HG03571 (cell line): ENCODE measurements around the gene HIP1R.

Experiments
- ATAC-seq: cut with Tn5 transposase; IDR thresholded peaks from one replicate; pipeline ENCODE4 v1.9.1; 2021; ENCODE audit not compliant: unreplicated experiment

The HIP1R gene

GRCh38 chr12:122860040-122860853, 25.0 kb downstream of the HIP1R start:
- no peak for ATAC-seq

GRCh38 chr12:122860854-122861586, 25.8 kb downstream of the HIP1R start:
- no peak for ATAC-seq

- no peak for ATAC-seq
Measured at GRCh38 chr12:122861587-122861970, 26.3 kb downstream of the HIP1R start.

GRCh38 chr12:122862110-122862634, 26.9 kb downstream of the HIP1R start:
- no peak for ATAC-seq

GRCh38 chr12:122862872-122863701, 27.8 kb downstream of the HIP1R start:
- no peak for ATAC-seq

GRCh38 chr12:122864894-122865253, 29.6 kb downstream of the HIP1R start:
- ATAC-seq: no peak

- no peak for ATAC-seq
Measured at GRCh38 chr12:122865268-122866231, 30.3 kb downstream of the HIP1R start.

- no peak for ATAC-seq
Measured at GRCh38 chr12:122866379-122866778, 31.1 kb downstream of the HIP1R start.

GRCh38 chr12:122866950-122867607, 31.8 kb downstream of the HIP1R start:
- no peak for ATAC-seq

GRCh38 chr12:122867691-122868461, 32.6 kb downstream of the HIP1R start:
- ATAC-seq: no peak

GRCh38 chr12:122868471-122869177, 33.4 kb downstream of the HIP1R start:
- ATAC-seq: no peak

GRCh38 chr12:122869207-122869973, 34.1 kb downstream of the HIP1R start:
- ATAC-seq: no peak

GRCh38 chr12:122870163-122870842, 35.0 kb downstream of the HIP1R start:
- ATAC-seq: no peak

- ATAC-seq: no peak
Measured at GRCh38 chr12:122870867-122871664, 35.8 kb downstream of the HIP1R start.

- ATAC-seq: no peak
Measured at GRCh38 chr12:122871851-122872780, 36.9 kb downstream of the HIP1R start.
